Smooth muscle cell (in vitro differentiated cells): ENCODE results near the gene BBS1. TPM values are rescaled to one million over a fixed set of nuclear protein-coding genes. Genes with fewer than 3 reads are reported as not detected.

Experiments
- DNase-seq: peaks from one replicate; lab custom pipeline; 2025; ENCODE audit not compliant: unreplicated experiment; lab: John Stamatoyannopoulos, UW
- H2AFZ ChIP-seq: fragments of 200-600 bp; sonication (generic); 2 replicates; pipeline ENCODE4 v1.6.0; 2016; ENCODE audit warnings: antibody characterized with exemption, low read depth, mild to moderate bottlenecking
- H3F3A ChIP-seq: fragments of 200-600 bp; sonication (generic); 2 replicates; pipeline ENCODE4 v1.6.0; 2017; ENCODE audit warnings: antibody characterized with exemption, low read depth
- H3K27ac ChIP-seq: fragments of 200-600 bp; sonication (generic); 2 replicates; pipeline ENCODE4 v1.5.1; 2016; ENCODE audit warnings: low read depth, mild to moderate bottlenecking
- H3K27me3 ChIP-seq: fragments of 200-600 bp; sonication (generic); 2 replicates; pipeline ENCODE4 v1.6.1; 2016; ENCODE audit warnings: low read depth, mild to moderate bottlenecking
- H3K36me3 ChIP-seq: fragments of 200-600 bp; sonication (generic); 2 replicates; pipeline ENCODE4 v1.5.1; 2016; ENCODE audit warnings: low read depth
- H3K4me1 ChIP-seq: fragments of 200-600 bp; sonication (generic); 2 replicates; pipeline ENCODE4 v1.5.1; 2016; ENCODE audit warnings: low read depth
- H3K4me2 ChIP-seq: fragments of 200-600 bp; sonication (generic); 2 replicates; pipeline ENCODE4 v1.6.0; 2016; ENCODE audit warnings: mild to moderate bottlenecking
- H3K4me3 ChIP-seq: fragments of 200-600 bp; sonication (generic); 2 replicates; pipeline ENCODE4 v1.5.1; 2016; ENCODE audit warnings: mild to moderate bottlenecking
- H3K79me2 ChIP-seq: fragments of 200-600 bp; sonication (generic); 2 replicates; pipeline ENCODE4 v1.6.0; 2016; ENCODE audit warnings: low read depth, mild to moderate bottlenecking
- H3K9ac ChIP-seq: fragments of 200-600 bp; sonication (generic); 2 replicates; pipeline ENCODE4 v1.6.0; 2016; ENCODE audit warnings: low read depth
- H3K9me3 ChIP-seq: fragments of 200-600 bp; sonication (generic); replicated peaks from 2 replicates; pipeline ENCODE4 v1.5.1; 2016; ENCODE audit warnings: low read depth
- H4K20me1 ChIP-seq: fragments of 200-600 bp; sonication (generic); 2 replicates; pipeline ENCODE4 v1.6.0; 2016; ENCODE audit warnings: low read depth
- WGBS: methylation state at CpG from one replicate; pipeline ENCODE4 v1.1.7; 2016; ENCODE audit warnings: low lambda C conversion rate; 5-methylcytosine and 5-hydroxymethylcytosine counted together
- polyA plus RNA-seq: library from polyadenylated mRNA; unstranded; fragments of >200 nt; fragmentation: Nextera tagmentation; extraction: Ambion mirVana; gene quantifications from 2 replicates; pipeline ENCODE4 v1.2.1, GENCODE V29; 2016
- total RNA-seq: library from RNA; depleted of rRNA; stranded (reverse); fragments of >200 nt; gene quantifications from 2 replicates; pipeline ENCODE4 v1.2.3, GENCODE V29; 2014
- TF ChIP-seq, protein P1 (sequence below): fragments of 200-600 bp; sonication (generic); IDR thresholded peaks from 2 replicates; pipeline ENCODE4 v1.5.1; 2017; ENCODE audit warnings: borderline replicate concordance, mild to moderate bottlenecking, antibody characterized with exemption; ENCODE audit not compliant: insufficient read depth, poor library complexity, severe bottlenecking

Gene BBS1
- total and polyA plus RNA-seq, 2 experiments from 2014 or later: 13.0 to 30.1 TPM

DNA sequence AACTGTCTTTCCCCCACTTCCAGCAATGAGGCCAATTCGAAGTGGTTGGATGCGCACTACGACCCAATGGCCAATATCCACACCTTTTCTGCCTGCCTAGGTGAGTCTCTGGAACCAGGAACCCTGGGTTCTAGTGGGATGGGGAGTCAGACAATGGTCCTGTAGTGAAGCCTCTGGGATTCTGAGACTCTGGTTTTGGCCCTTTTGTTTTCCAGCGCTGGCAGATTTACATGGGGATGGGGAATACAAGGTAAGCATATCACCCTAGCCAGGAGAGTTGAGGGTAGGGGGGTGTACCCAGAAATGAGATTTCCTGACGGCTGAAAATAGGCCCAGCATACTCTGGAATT lies 530 bp downstream of the BBS1 start:
- 12% methylated on average over 5 of the region's 5 CpGs for WGBS
- H3K27me3 ChIP-seq: no peaks in the 10 kb centered on the region
- TF ChIP-seq, protein P1, sequence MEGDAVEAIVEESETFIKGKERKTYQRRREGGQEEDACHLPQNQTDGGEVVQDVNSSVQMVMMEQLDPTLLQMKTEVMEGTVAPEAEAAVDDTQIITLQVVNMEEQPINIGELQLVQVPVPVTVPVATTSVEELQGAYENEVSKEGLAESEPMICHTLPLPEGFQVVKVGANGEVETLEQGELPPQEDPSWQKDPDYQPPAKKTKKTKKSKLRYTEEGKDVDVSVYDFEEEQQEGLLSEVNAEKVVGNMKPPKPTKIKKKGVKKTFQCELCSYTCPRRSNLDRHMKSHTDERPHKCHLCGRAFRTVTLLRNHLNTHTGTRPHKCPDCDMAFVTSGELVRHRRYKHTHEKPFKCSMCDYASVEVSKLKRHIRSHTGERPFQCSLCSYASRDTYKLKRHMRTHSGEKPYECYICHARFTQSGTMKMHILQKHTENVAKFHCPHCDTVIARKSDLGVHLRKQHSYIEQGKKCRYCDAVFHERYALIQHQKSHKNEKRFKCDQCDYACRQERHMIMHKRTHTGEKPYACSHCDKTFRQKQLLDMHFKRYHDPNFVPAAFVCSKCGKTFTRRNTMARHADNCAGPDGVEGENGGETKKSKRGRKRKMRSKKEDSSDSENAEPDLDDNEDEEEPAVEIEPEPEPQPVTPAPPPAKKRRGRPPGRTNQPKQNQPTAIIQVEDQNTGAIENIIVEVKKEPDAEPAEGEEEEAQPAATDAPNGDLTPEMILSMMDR: no peak

DNA sequence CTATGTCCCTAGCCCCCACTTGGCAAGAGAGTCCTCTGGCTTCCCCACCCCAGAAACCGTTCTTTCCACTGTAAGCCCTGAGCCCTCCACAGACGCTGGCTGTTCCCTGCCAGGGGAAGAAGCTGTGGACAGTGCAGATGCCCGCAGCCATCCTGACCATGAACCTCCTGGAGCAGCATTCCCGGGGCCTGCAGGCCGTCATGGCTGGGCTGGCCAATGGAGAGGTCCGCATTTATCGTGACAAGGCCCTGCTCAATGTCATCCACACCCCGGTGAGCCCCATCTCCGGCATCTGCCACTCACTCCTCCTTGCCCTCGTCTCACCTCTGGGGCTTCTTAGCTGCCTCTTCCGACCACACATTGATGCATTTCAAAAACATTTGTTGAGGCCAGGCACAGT lies 13.2 kb downstream of the BBS1 start:
- 86% methylated on average over 11 of the region's 11 CpGs for WGBS
- no peaks in the 10 kb centered on the region for H3K4me1 ChIP-seq
- TF ChIP-seq, protein P1: no peak
- no peak overlapping the region for H3K9ac ChIP-seq
- H3K9me3 ChIP-seq: no peaks in the 10 kb centered on the region
- H3K4me2 ChIP-seq: no peak overlapping the region
- H3K36me3 ChIP-seq: peaks cover 5% of the 10 kb centered on the region
- no peaks in the 10 kb centered on the region for H4K20me1 ChIP-seq
- no peak overlapping the region for H3K4me3 ChIP-seq
- no peaks in the 10 kb centered on the region for H3K27me3 ChIP-seq
- H3K27ac ChIP-seq: no peak overlapping the region
- no peaks in the 10 kb centered on the region for H3F3A ChIP-seq
- H3K79me2 ChIP-seq: no peaks in the 10 kb centered on the region
- no peak for DNase-seq
- H2AFZ ChIP-seq: no peak overlapping the region

More for the DNA sequence above, 530 bp downstream of the BBS1 start:
- H3K79me2 ChIP-seq: peaks cover 23% of the 10 kb centered on the region
- no peaks in the 10 kb centered on the region for H3F3A ChIP-seq
- H3K27ac ChIP-seq: peak overlapping the region; percentile 65
- H2AFZ ChIP-seq: peak overlapping the region; percentile 97
- peaks cover 8% of the 10 kb centered on the region for H3K4me1 ChIP-seq
- no peak for DNase-seq
- H3K9ac ChIP-seq: peak overlapping the region; percentile 89
- H4K20me1 ChIP-seq: no peaks in the 10 kb centered on the region
- H3K36me3 ChIP-seq: no peaks in the 10 kb centered on the region
- peak overlapping the region; percentile 100 for H3K4me2 ChIP-seq
- H3K9me3 ChIP-seq: no peaks in the 10 kb centered on the region
- H3K4me3 ChIP-seq: peak overlapping the region; percentile 100

DNA sequence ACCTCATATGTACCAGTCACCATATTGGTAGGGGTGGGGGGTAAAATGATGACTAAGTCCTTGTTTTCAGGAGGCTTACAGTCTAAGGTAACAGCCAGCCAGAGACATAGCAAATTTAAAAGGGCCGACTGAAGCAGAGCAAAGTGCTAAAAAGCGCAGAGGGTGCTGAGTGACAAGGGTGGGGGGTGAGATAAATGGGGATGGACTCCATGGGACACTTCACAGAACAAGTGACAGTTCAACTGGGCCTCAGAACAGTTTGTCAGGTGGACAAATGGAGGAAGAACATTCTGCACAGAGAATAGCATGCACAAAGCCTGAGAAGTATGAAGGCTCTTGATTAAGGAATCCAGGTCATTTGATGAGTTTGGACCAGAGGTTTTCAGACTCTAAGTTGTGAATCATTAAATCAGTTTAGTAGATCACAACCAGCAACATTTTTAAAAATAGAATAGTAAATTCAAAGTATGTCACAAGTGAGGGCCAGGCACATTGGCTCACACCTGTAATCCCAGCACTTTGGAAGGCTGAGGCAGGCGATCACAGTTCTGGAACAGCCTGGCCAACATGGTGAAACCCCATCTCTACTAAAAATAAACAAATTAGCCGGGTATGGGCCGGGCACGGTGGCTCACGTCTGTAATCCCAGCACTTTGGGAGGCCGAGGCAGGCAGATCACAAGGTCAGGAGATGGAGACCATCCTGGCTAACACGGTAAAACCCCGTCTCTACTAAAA lies 14.0 kb downstream of the BBS1 start:
- no peaks in the 10 kb centered on the region for H3K9me3 ChIP-seq
- TF ChIP-seq, protein P1: no peak
- no peak overlapping the region for H3K27ac ChIP-seq
- no peak overlapping the region for H3K4me2 ChIP-seq
- 97% methylated on average over 10 of the region's 10 CpGs for WGBS
- peaks cover 5% of the 10 kb centered on the region for H3K36me3 ChIP-seq
- H2AFZ ChIP-seq: no peak overlapping the region
- no peaks in the 10 kb centered on the region for H3F3A ChIP-seq
- no peaks in the 10 kb centered on the region for H3K4me1 ChIP-seq
- no peak overlapping the region for H3K4me3 ChIP-seq
- DNase-seq: no peak
- no peaks in the 10 kb centered on the region for H3K27me3 ChIP-seq
- no peak overlapping the region for H3K9ac ChIP-seq
- no peaks in the 10 kb centered on the region for H3K79me2 ChIP-seq
- no peaks in the 10 kb centered on the region for H4K20me1 ChIP-seq

DNA sequence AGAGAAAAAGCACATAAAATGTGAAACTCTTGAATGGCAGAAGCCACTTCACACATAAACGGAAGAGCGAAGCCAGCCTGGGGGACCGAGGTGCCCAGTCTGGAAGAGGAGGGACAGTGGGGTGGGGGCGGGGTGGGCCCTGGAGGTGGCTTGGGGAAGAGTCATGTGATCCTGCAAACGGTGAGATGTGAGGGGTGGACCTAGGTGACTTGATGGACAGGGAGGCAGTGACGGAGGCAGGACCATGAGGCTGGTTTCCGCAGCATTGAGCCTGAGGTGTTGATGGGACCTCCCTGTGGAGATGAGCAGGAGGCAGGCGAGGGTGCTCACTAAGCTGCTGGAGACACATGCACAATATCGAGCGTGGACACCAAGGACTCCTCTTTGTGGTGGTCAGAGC lies 18.6 kb downstream of the BBS1 start:
- DNase-seq: no peak
- no peak overlapping the region for H3K4me3 ChIP-seq
- H3K27ac ChIP-seq: no peak overlapping the region
- no peaks in the 10 kb centered on the region for H3K9me3 ChIP-seq
- 85% methylated on average over 10 of the region's 10 CpGs for WGBS
- no peak overlapping the region for H2AFZ ChIP-seq
- no peaks in the 10 kb centered on the region for H3K27me3 ChIP-seq
- H3K4me1 ChIP-seq: no peaks in the 10 kb centered on the region
- no peaks in the 10 kb centered on the region for H3K79me2 ChIP-seq
- TF ChIP-seq, protein P1: no peak
- H3K36me3 ChIP-seq: peaks cover 5% of the 10 kb centered on the region
- H3K4me2 ChIP-seq: no peak overlapping the region
- no peaks in the 10 kb centered on the region for H4K20me1 ChIP-seq
- no peaks in the 10 kb centered on the region for H3F3A ChIP-seq
- no peak overlapping the region for H3K9ac ChIP-seq
